IMR-90 (cell line): ENCODE data around the gene TK2. TPM values are rescaled to one million over a fixed set of nuclear protein-coding genes. Genes with fewer than 3 reads are reported as not detected.

Experiments
- ATAC-seq: fragments of 200-7000 bp; cut with Tn5 transposase; 2 replicates; pipeline ENCODE4 v1.9.1; 2020; ENCODE audit warnings: low read depth, mild to moderate bottlenecking, moderate library complexity
- BruUV-seq: library from RNA; stranded (reverse); fragments of 400-500 nt; replicated peaks from 2 replicates; lab custom pipeline; 2021; lab: Mats Ljungman, UMichigan
- CTCF ChIA-PET: fragments of 300-600 bp; formaldehyde crosslinking; extraction: SDS; loops from one replicate; lab custom pipeline; 2021; ENCODE audit warnings: antibody characterized with exemption; lab: Yijun Ruan, JAX
- POLR2A ChIA-PET: fragments of 300-600 bp; sonication (Branson Sonifier 250); formaldehyde crosslinking; loops from one replicate; lab custom pipeline; 2022; ENCODE audit warnings: antibody characterized with exemption; ENCODE audit not compliant: unreplicated experiment; lab: Charles Lee
- DNase-seq: peaks from one replicate; pipeline ENCODE4 v3.0.0; 2013
- H2AFZ ChIP-seq: replicated peaks from 2 replicates; pipeline ENCODE3; 2013; ENCODE audit warnings: low read length, mild to moderate bottlenecking; ENCODE audit not compliant: poor library complexity
- H2AK5ac ChIP-seq: 2 replicates; pipeline ENCODE4 v1.6.1; 2013; ENCODE audit warnings: low read depth, low read length, inconsistent platforms
- H2AK9ac ChIP-seq: replicated peaks from 2 replicates; pipeline ENCODE3; 2013; ENCODE audit warnings: mild to moderate bottlenecking, low read depth, low read length, moderate library complexity; ENCODE audit not compliant: poor library complexity
- H2BK120ac ChIP-seq: 2 replicates; pipeline ENCODE4 v1.6.1; 2013; ENCODE audit warnings: low read depth, low read length, inconsistent platforms
- H2BK15ac ChIP-seq: 3 replicates; pipeline ENCODE4 v1.6.1; 2013; ENCODE audit warnings: low read depth, low read length, inconsistent platforms
- H2BK20ac ChIP-seq: 2 replicates; pipeline ENCODE4 v1.6.1; 2013; ENCODE audit warnings: low read depth, mild to moderate bottlenecking, inconsistent platforms, low read length, moderate library complexity
- H2BK5ac ChIP-seq: 2 replicates; pipeline ENCODE4 v1.6.1; 2013; ENCODE audit warnings: mild to moderate bottlenecking, low read depth, low read length, inconsistent platforms; ENCODE audit not compliant: poor library complexity, severe bottlenecking
- H3K14ac ChIP-seq: replicated peaks from 2 replicates; pipeline ENCODE4 v1.6.1; 2013; ENCODE audit warnings: low read depth, low read length, inconsistent platforms
- H3K18ac ChIP-seq: 2 replicates; pipeline ENCODE4 v1.6.1; 2013; ENCODE audit warnings: low read depth, low read length, control low read depth
- H3K23ac ChIP-seq: 2 replicates; pipeline ENCODE4 v1.6.1; 2013; ENCODE audit warnings: low read depth, low read length, inconsistent platforms
- H3K27ac ChIP-seq: 2 replicates; pipeline ENCODE4 v1.5.1; 2013; ENCODE audit warnings: mild to moderate bottlenecking, control low read depth, low read length; ENCODE audit not compliant: insufficient read depth
- H3K27me3 ChIP-seq: 2 replicates; pipeline ENCODE4 v1.6.1; 2013; ENCODE audit warnings: low read length; ENCODE audit not compliant: control insufficient read depth, insufficient read depth
- H3K36me3 ChIP-seq: 2 replicates; pipeline ENCODE4 v1.6.1; 2013; ENCODE audit warnings: low read length, mixed read lengths; ENCODE audit not compliant: control insufficient read depth, insufficient read depth
- H3K4ac ChIP-seq: 2 replicates; pipeline ENCODE4 v1.6.1; 2013; ENCODE audit warnings: low read depth, low read length, inconsistent platforms
- H3K4me1 ChIP-seq: 2 replicates; pipeline ENCODE4 v1.6.1; 2013; ENCODE audit warnings: low read length, mixed read lengths; ENCODE audit not compliant: control insufficient read depth, insufficient read depth
- H3K4me2 ChIP-seq: 2 replicates; pipeline ENCODE4 v1.6.1; 2013; ENCODE audit warnings: low read depth, mild to moderate bottlenecking, control low read depth, low read length, moderate library complexity
- H3K4me3 ChIP-seq: 2 replicates; pipeline ENCODE4 v1.5.1; 2013; ENCODE audit warnings: low read depth, mild to moderate bottlenecking, control low read depth, low read length, moderate library complexity; ENCODE audit not compliant: insufficient read depth
- H3K56ac ChIP-seq: 2 replicates; pipeline ENCODE4 v1.6.1; 2013; ENCODE audit warnings: low read length, inconsistent platforms; ENCODE audit not compliant: insufficient read depth; ENCODE audit errors: extremely low read depth
- H3K79me1 ChIP-seq, 2 experiments: 2 replicates each; pipeline ENCODE4 v1.6.1; 2013; ENCODE audit warnings: low read length in 2 of 2, inconsistent platforms in 1 of 2, low read depth in 1 of 2
- H3K9ac ChIP-seq: 2 replicates; pipeline ENCODE4 v1.6.1; 2013; ENCODE audit warnings: low read depth, low read length, control low read depth
- H3K9me1 ChIP-seq: 2 replicates; pipeline ENCODE4 v1.6.1; 2013; ENCODE audit warnings: low read length, inconsistent platforms; ENCODE audit not compliant: insufficient read depth
- H3K9me3 ChIP-seq: 2 replicates; pipeline ENCODE4 v1.6.1; 2013; ENCODE audit warnings: low read length; ENCODE audit not compliant: control insufficient read depth, insufficient read depth
- H4K20me1 ChIP-seq: 2 replicates; pipeline ENCODE4 v1.6.1; 2013; ENCODE audit warnings: low read length, inconsistent platforms; ENCODE audit not compliant: insufficient read depth
- H4K5ac ChIP-seq: 2 replicates; pipeline ENCODE4 v1.6.1; 2013; ENCODE audit warnings: mild to moderate bottlenecking, low read depth, low read length, control low read depth
- H4K8ac ChIP-seq, 2 experiments: 2 replicates each; pipeline ENCODE4 v1.6.1; 2013; ENCODE audit warnings: low read depth in 2 of 2, low read length in 2 of 2, control low read depth in 1 of 2, inconsistent platforms in 1 of 2
- H4K91ac ChIP-seq: 2 replicates; pipeline ENCODE4 v1.6.1; 2013; ENCODE audit warnings: low read depth, low read length, inconsistent platforms; ENCODE audit not compliant: insufficient read depth
- BHLHE40 ChIP-seq: fragments of 150-350 bp; IDR thresholded peaks from 2 replicates; pipeline ENCODE4 v1.6.1; 2016; ENCODE audit warnings: mild to moderate bottlenecking, low read depth, low read length
- CEBPB ChIP-seq: IDR thresholded peaks from 2 replicates; pipeline ENCODE4 v1.6.1; 2012; ENCODE audit warnings: low read depth, low read length, improper control_type of control experiment
- CHD1 ChIP-seq: IDR thresholded peaks from 2 replicates; pipeline ENCODE4 v1.6.1; 2012; ENCODE audit warnings: low read depth, low read length, improper control_type of control experiment
- CTCF ChIP-seq: conservative IDR thresholded peaks from 2 replicates; pipeline ENCODE4 v1.5.1; 2012; ENCODE audit warnings: mild to moderate bottlenecking, low read depth, low read length, improper control_type of control experiment
- ELK1 ChIP-seq: fragments of 150-350 bp; IDR thresholded peaks from 2 replicates; pipeline ENCODE4 v1.6.1; 2016; ENCODE audit warnings: low read depth, mild to moderate bottlenecking, low read length, moderate library complexity, borderline replicate concordance
- FOS ChIP-seq: fragments of 150-350 bp; IDR thresholded peaks from 2 replicates; pipeline ENCODE4 v1.6.1; 2016; ENCODE audit warnings: low read depth, low read length
- MAFK ChIP-seq: IDR thresholded peaks from 2 replicates; pipeline ENCODE4 v1.6.1; 2012; ENCODE audit warnings: low read depth, low read length, improper control_type of control experiment
- MXI1 ChIP-seq: IDR thresholded peaks from 2 replicates; pipeline ENCODE4 v1.6.1; 2012; ENCODE audit warnings: low read depth, mild to moderate bottlenecking, low read length, moderate library complexity, borderline replicate concordance
- NFE2L2 ChIP-seq: fragments of 150-350 bp; IDR thresholded peaks from 2 replicates; pipeline ENCODE4 v1.6.1; 2016; ENCODE audit warnings: low read depth, mild to moderate bottlenecking, low read length
- RCOR1 ChIP-seq: IDR thresholded peaks from 2 replicates; pipeline ENCODE4 v1.6.1; 2012; ENCODE audit warnings: mild to moderate bottlenecking, low read length, improper control_type of control experiment; ENCODE audit not compliant: insufficient replicate concordance
- SMC3 ChIP-seq: fragments of 150-350 bp; IDR thresholded peaks from 2 replicates; pipeline ENCODE4 v1.6.1; 2016; ENCODE audit warnings: low read depth, mild to moderate bottlenecking, antibody characterized with exemption, low read length, moderate library complexity
- WGBS, 2 experiments: methylation state at CpG; one replicate each; pipeline versions ENCODE4 v1.1.5 to v1.1.7; 2013; ENCODE audit warnings: missing lambda C conversion rate in 2 of 2; ENCODE audit not compliant: insufficient read length in 1 of 2; ENCODE audit errors: extremely low coverage in 2 of 2; 5-methylcytosine and 5-hydroxymethylcytosine counted together
- dilution Hi-C: fragments of 300-500 bp; cut with HindIII; formaldehyde crosslinking; loops from one replicate; pipeline ENCODE4 v1.14.3; 2018; ENCODE audit warnings: low sequenced_read_pairs; ENCODE audit not compliant: unreplicated experiment
- in situ Hi-C: fragments of 300-500 bp; cut with MboI; formaldehyde crosslinking; loops from 3 replicates; pipeline ENCODE4 v1.14.3; 2019; ENCODE audit warnings: low sequenced_read_pairs, inconsistent platforms, mixed read lengths
- intact Hi-C: fragments of 100-400 bp; cut with micrococcal nuclease; formaldehyde crosslinking; loops from 2 replicates; pipeline ENCODE4 v1.10.0; 2022
- polyA plus RNA-seq, 3 experiments: library from polyadenylated mRNA; depleted of rRNA; stranded (reverse); fragments of >200 nt; gene quantifications; 2 replicates each; pipeline ENCODE4 v1.2.3, GENCODE V29; 2012; ENCODE audit warnings: low replicate concordance in 1 of 3
- total RNA-seq: library from RNA; depleted of rRNA; stranded (reverse); fragments of >200 nt; gene quantifications from 2 replicates; pipeline ENCODE4 v1.2.3, GENCODE V29; 2012

TK2 gene
- total and polyA plus RNA-seq, 2 of the 4 experiments (the other 2 are of a cell fraction) = 14.7 to 16.5 TPM

DNA sequence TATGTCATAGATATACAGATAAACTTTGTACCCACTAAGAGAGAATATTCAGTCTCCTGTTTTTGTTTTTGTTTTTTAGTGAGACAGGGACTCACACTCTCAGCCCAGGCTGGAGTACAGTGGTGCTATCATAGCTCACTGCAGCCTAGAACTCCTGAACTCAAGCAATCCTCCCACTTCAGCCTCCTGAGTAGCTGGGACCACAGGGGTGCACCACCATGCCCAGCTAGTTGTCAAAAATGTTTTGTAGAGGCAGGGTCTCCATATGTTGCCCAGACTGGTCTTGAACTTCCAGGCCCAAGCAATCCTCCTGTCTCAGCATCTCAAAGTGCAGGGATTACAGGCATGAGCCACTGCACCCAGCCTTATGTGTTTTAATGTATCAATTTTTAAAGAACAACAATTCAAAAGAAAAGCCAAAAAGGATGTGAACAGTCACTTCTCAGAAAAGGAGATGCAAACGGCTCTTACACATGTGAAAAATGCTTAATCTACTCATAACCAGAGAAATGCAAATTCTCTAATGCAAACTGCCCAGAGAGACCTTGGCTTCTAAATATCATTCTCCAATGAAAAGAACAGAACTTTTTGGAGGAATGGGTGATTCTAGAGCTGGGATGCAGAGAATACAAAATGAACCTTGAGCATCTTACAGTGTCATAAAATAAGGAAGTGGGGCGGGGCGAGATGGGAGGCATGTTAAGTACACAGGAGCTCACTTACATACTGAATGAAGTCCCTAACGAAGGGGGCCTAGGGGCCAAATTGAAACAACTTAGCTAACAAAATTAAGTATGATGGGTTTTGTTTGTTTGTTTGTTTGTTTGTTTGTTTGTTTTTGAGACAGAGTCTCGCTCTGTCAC is 47.3 kb upstream of the TK2 start:
- no peak overlapping the region for H2BK15ac ChIP-seq
- WGBS, 2 experiments = no CpG with 5 or more reads among the region's 5 CpGs
- H3K23ac ChIP-seq = no peak overlapping the region
- H3K27ac ChIP-seq = no peak overlapping the region
- no peaks in the 10 kb centered on the region for H4K20me1 ChIP-seq
- no peak overlapping the region for H2BK5ac ChIP-seq
- in situ Hi-C loops = no loop called here
- H3K56ac ChIP-seq = no peak overlapping the region
- H2BK120ac ChIP-seq = no peak overlapping the region
- H3K9me3 ChIP-seq = peaks cover 13% of the 10 kb centered on the region
- no peaks in the 10 kb centered on the region for H3K36me3 ChIP-seq
- intact Hi-C loops = no loop called here
- H3K9ac ChIP-seq = no peak overlapping the region
- no peak for ATAC-seq
- ChIA-PET CTCF (no interaction called here), POLR2A (no interaction called here)
- TF ChIP-seq NFE2L2 = no peak
- TF ChIP-seq MXI1 = no peak
- no peak for TF ChIP-seq SMC3
- TF ChIP-seq CEBPB = no peak
- TF ChIP-seq MAFK = no peak
- TF ChIP-seq CTCF = no peak
- TF ChIP-seq ELK1 = no peak
- no peak for TF ChIP-seq BHLHE40
- TF ChIP-seq RCOR1 = no peak
- no peak for TF ChIP-seq FOS
- no peak for TF ChIP-seq CHD1
- no peak for DNase-seq
- no peaks in the 10 kb centered on the region for H3K4me1 ChIP-seq
- no TSS peak for BruUV-seq
- H4K91ac ChIP-seq = no peak overlapping the region
- no peak overlapping the region for H4K5ac ChIP-seq
- H2BK20ac ChIP-seq = no peak overlapping the region
- peaks cover 24% of the 10 kb centered on the region for H3K27me3 ChIP-seq
- H3K4me3 ChIP-seq = no peak overlapping the region
- H3K4ac ChIP-seq = no peak overlapping the region
- H3K18ac ChIP-seq = no peak overlapping the region
- no peak overlapping the region for H2AFZ ChIP-seq
- H2AK5ac ChIP-seq = no peak overlapping the region
- H3K4me2 ChIP-seq = no peak overlapping the region
- H3K9me1 ChIP-seq = no peaks in the 10 kb centered on the region
- no peak overlapping the region for H2AK9ac ChIP-seq
- H3K14ac ChIP-seq = no peak overlapping the region
- H3K79me1 ChIP-seq = no peaks in the 10 kb centered on the region
- H4K8ac ChIP-seq = no peak overlapping the region
- dilution Hi-C loops = no loop called here
